LNCAP (cell line): ENCODE data around the gene TMEM38A.

ENCODE experiments used
- TF ChIP-seq, protein P1 (sequence below): fragments of 450-650 bp; IDR thresholded peaks from 2 replicates; pipeline ENCODE4 v1.5.1; 2017; ENCODE audit warnings: mild to moderate bottlenecking

The TMEM38A gene

DNA sequence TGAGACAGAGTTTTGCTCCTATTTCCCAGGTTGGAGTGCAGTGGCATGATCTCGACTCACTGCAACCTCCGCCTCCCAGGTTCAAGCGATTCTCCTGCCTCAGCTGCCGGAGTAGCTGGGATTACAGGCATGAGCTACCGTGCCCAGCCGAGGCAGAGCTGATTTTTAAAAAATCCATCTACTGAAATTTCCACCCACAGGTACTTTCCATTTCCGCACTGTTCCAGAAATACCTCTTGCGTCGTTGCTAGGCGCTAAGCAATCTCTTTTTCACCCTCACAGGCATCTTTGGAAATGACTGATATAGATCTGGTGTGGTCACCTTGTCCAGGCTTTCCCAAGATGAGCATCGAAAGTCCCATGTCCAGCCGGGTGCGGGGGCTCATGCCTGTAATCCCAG is 9.4 kb downstream of the TMEM38A start:
- TF ChIP-seq, protein P1, sequence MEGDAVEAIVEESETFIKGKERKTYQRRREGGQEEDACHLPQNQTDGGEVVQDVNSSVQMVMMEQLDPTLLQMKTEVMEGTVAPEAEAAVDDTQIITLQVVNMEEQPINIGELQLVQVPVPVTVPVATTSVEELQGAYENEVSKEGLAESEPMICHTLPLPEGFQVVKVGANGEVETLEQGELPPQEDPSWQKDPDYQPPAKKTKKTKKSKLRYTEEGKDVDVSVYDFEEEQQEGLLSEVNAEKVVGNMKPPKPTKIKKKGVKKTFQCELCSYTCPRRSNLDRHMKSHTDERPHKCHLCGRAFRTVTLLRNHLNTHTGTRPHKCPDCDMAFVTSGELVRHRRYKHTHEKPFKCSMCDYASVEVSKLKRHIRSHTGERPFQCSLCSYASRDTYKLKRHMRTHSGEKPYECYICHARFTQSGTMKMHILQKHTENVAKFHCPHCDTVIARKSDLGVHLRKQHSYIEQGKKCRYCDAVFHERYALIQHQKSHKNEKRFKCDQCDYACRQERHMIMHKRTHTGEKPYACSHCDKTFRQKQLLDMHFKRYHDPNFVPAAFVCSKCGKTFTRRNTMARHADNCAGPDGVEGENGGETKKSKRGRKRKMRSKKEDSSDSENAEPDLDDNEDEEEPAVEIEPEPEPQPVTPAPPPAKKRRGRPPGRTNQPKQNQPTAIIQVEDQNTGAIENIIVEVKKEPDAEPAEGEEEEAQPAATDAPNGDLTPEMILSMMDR, result no peak

- TF ChIP-seq, protein P1, result no peak
These were observed 10.8 kb downstream of the TMEM38A start for GRCh38 chr19:16671652-16672274.

DNA sequence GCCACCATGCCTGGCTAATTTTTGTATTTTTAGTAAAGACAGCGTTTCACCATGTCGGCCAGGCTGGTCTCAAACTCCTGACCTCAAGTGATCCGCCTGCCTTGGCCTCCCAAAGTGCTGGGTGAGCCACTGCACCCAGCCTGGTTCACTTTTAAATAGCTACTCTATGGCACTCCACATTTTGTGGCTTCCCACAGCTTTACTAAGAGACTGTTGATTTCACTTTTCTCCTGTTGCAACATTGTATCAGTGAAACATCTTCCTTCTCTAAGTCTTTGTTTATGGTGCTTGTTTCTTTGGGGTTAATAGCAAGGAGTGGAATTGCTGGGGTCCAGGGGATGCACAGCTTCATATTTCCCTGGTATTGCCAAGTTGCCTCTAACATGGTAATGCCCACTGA is 12.3 kb downstream of the TMEM38A start:
- TF ChIP-seq, protein P1, result no peak

GRCh38 chr19:16676101-16676798 is 15.3 kb downstream of the TMEM38A start:
- TF ChIP-seq, protein P1, result no peak

GRCh38 chr19:16677055-16677454 is 16.1 kb downstream of the TMEM38A start:
- TF ChIP-seq, protein P1, result no peak

- TF ChIP-seq, protein P1, result no peak
These were observed 17.6 kb downstream of the TMEM38A start for GRCh38 chr19:16678498-16678897.

- TF ChIP-seq, protein P1, result no peak
These were observed 18.9 kb downstream of the TMEM38A start for GRCh38 chr19:16679811-16680210.
